K562 (cell line): ENCODE results near the gene MIB2. TPM values are rescaled to one million over a fixed set of nuclear protein-coding genes. Genes with fewer than 3 reads are reported as not detected.

Experiments used
- BRF1 ChIP-seq: IDR thresholded peaks from 3 replicates; pipeline ENCODE4 v1.6.1; 2011; ENCODE audit warnings: borderline replicate concordance, mild to moderate bottlenecking; ENCODE audit not compliant: insufficient read length; ENCODE audit errors: extremely low read depth
- C11orf30 ChIP-seq: fragments of 450-650 bp; IDR thresholded peaks from 2 replicates; pipeline ENCODE4 v1.6.1; 2016; ENCODE audit warnings: low read depth, mild to moderate bottlenecking
- CAMTA2 ChIP-seq: fragments of 250-450 bp; sonication (Bioruptor Pico); conservative IDR thresholded peaks from 2 replicates; pipeline ENCODE4 v1.5.1; 2022
- CEBPG ChIP-seq, 3 experiments: fragments of 200-800 bp in 1 of 3; sonication (Bioruptor generic) in 1 of 3; sonication (generic) in 1 of 3; formaldehyde crosslinking in 1 of 3; IDR thresholded peaks in 2 of 3; conservative IDR thresholded peaks in 1 of 3; 2 replicates each; pipeline versions ENCODE4 v1.6.1 to v1.8.0; 2016 to 2022; ENCODE audit warnings: missing compliant biosample characterization in 2 of 3, missing genetic modification characterization in 2 of 3, mild to moderate bottlenecking in 1 of 3, missing genetic modification reagents in 1 of 3
- E2F8 ChIP-seq: fragments of 450-650 bp; IDR thresholded peaks from 2 replicates; pipeline ENCODE4 v1.7.1; 2018; ENCODE audit warnings: mild to moderate bottlenecking, low read depth; ENCODE audit not compliant: partially characterized antibody
- HDAC3 ChIP-seq: fragments of 450-650 bp; IDR thresholded peaks from 2 replicates; pipeline ENCODE4 v1.6.1; 2018; ENCODE audit warnings: borderline replicate concordance, mild to moderate bottlenecking, moderate library complexity; ENCODE audit not compliant: partially characterized antibody
- NFXL1 ChIP-seq: fragments of 450-650 bp; formaldehyde crosslinking; IDR thresholded peaks from 2 replicates; pipeline ENCODE4 v1.4.0; 2021; ENCODE audit warnings: mild to moderate bottlenecking
- NR2C2 ChIP-seq, 2 experiments: fragments of 200-800 bp in 1 of 2; sonication (Bioruptor generic) in 1 of 2; sonication (generic) in 1 of 2; formaldehyde crosslinking in 1 of 2; IDR thresholded peaks; 2 replicates each; pipeline versions ENCODE4 v1.6.1 to v1.8.0; 2016 to 2022; ENCODE audit warnings: mild to moderate bottlenecking in 1 of 2, missing compliant biosample characterization in 1 of 2, missing genetic modification characterization in 1 of 2, missing genetic modification reagents in 1 of 2
- PKNOX1 ChIP-seq: fragments of 450-650 bp; IDR thresholded peaks from 2 replicates; pipeline ENCODE4 v1.6.1; 2016
- PPARD ChIP-seq: fragments of 250-450 bp; sonication (Bioruptor Pico); IDR thresholded peaks from 2 replicates; pipeline ENCODE4 v1.8.0; 2022; ENCODE audit warnings: inconsistent platforms, mild to moderate bottlenecking, moderate library complexity
- PRPF4 ChIP-seq: fragments of 200-400 bp; formaldehyde crosslinking; IDR thresholded peaks from one replicate; pipeline ENCODE4 v1.6.1; 2017; ENCODE audit warnings: low read length, low read depth, mild to moderate bottlenecking; ENCODE audit not compliant: insufficient read depth, poor library complexity, severe bottlenecking
- SMARCB1 ChIP-seq: IDR thresholded peaks from 2 replicates; pipeline ENCODE4 v1.6.1; 2011; ENCODE audit warnings: improper control_type of control experiment, low read depth; ENCODE audit not compliant: insufficient read length
- SNAPC5 ChIP-seq: fragments of 250-450 bp; sonication (Bioruptor Pico); IDR thresholded peaks from 2 replicates; pipeline ENCODE4 v1.8.0; 2021; ENCODE audit warnings: moderate library complexity, mild to moderate bottlenecking, inconsistent platforms
- TAF7 ChIP-seq: fragments of 450-650 bp; IDR thresholded peaks from 2 replicates; pipeline ENCODE4 v1.6.1; 2016; ENCODE audit warnings: missing genetic modification characterization, missing compliant biosample characterization
- ZKSCAN3 ChIP-seq: fragments of 250-450 bp; sonication (Bioruptor Pico); IDR thresholded peaks from 2 replicates; pipeline ENCODE4 v1.4.0; 2020
- ZNF586 ChIP-seq: fragments of 450-650 bp; formaldehyde crosslinking; conservative IDR thresholded peaks from 2 replicates; pipeline ENCODE4 v1.4.0; 2020; ENCODE audit warnings: mild to moderate bottlenecking, moderate library complexity
- ZNF785 ChIP-seq: fragments of 250-450 bp; sonication (Bioruptor Pico); IDR thresholded peaks from 2 replicates; pipeline ENCODE4 v1.4.0; 2020; ENCODE audit warnings: mild to moderate bottlenecking
- polyA plus RNA-seq, 8 experiments: library from polyadenylated mRNA; depleted of rRNA in 4 of 8; stranded (reverse) in 5 of 8; unstranded in 3 of 8; fragments of >200 nt; fragmentation: Nextera tagmentation in 2 of 8; fragmentation: Illumina TruSeq in 1 of 8; extraction: Ambion mirVana in 2 of 8; extraction: Trizol in 1 of 8; gene quantifications; 2 replicates each; pipeline versions ENCODE4 v1.2.1 to v1.2.3, GENCODE V29; 2011 to 2014; ENCODE audit warnings: inconsistent platforms in 1 of 8, missing spikeins in 1 of 8
- total RNA-seq, 7 experiments: library from RNA; depleted of rRNA in 6 of 7; stranded (reverse); fragments of >200 nt in 6 of 7; fragmentation: Illumina TruSeq in 2 of 7; extraction: Trizol in 2 of 7; gene quantifications; 2 replicates each; pipeline versions ENCODE4 v1.2.1 to v1.2.3, GENCODE V29; 2011 to 2021; ENCODE audit warnings: low replicate concordance in 1 of 7
- TF ChIP-seq, protein P1 (sequence below): fragments of 250-450 bp; sonication (Bioruptor Pico); IDR thresholded peaks from 2 replicates; pipeline ENCODE4 v1.8.0; 2021; ENCODE audit warnings: moderate library complexity, mild to moderate bottlenecking, inconsistent platforms
- TF ChIP-seq, protein P2 (sequence below): sonication (generic); formaldehyde crosslinking; IDR thresholded peaks from 2 replicates; pipeline ENCODE4 v1.5.0; 2020; ENCODE audit warnings: missing genetic modification reagents

Gene MIB2
- total and polyA plus RNA-seq, 9 of the 15 experiments (the other 6 are each of a cell fraction or from before 2014, with no cell fraction given): 0.04 to 17.0 (median 4.9) TPM; not detected in 1

DNA sequence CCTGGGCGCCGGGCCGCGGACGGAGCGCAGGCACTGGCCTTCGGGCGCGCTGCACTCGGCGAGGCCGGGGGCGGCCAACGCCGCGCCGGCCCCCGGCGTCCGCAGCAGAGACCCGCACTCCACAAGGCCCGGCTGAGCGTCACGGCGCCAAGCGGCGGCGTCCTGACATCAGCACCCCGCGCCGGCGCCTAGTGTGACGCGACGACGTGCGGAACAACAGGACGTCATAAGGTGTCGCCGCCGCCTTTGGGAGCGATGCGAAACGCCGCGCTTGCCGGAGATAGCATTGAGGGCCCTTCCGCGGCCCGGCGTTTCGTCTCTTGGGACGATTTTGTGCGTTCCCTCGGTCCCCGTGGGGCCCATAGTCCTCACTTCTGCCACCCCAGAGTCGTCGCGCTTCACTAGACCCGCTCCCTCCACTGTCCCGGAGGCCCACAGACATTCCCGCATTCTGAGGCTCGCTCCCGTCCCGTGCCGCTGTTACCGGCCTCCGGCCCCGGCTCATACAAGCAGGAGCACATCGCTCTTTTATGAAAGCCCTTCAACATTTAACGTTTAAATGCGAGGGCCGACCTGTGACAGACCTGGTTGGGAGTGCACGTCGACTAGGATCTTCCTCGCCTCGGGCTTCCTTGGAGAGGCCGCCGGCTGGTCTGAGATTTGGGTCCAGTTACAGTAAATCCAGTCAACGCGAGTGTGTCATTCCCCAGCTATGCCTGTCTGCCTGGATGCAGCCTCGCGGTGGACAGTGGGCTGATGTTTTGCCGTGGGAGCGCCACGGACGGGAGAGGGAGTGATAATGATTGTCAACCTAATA, 40.4 kb upstream of the MIB2 start, which contains the start of gene SSU72 (continued):
- TF ChIP-seq C11orf30: peak; percentile 99
- peak; percentile 8 for TF ChIP-seq PRPF4
- peak; percentile 87 for TF ChIP-seq TAF7 (tag)
- TF ChIP-seq BRF1: no peak
- no peak for TF ChIP-seq PKNOX1
- peak; percentile 18; the same call in 1 of the 2 replicates for TF ChIP-seq CEBPG (CRISPR knock-in tag; IDR thresholded peaks at IDR 0.05)
- no peak for TF ChIP-seq CEBPG (tag; conservative IDR thresholded peaks at IDR 0.05 in 1 of 2, IDR thresholded peaks at IDR 0.05 in 1 of 2)
- no peak for TF ChIP-seq CAMTA2 (CRISPR knock-in tag)
- TF ChIP-seq, protein P1, sequence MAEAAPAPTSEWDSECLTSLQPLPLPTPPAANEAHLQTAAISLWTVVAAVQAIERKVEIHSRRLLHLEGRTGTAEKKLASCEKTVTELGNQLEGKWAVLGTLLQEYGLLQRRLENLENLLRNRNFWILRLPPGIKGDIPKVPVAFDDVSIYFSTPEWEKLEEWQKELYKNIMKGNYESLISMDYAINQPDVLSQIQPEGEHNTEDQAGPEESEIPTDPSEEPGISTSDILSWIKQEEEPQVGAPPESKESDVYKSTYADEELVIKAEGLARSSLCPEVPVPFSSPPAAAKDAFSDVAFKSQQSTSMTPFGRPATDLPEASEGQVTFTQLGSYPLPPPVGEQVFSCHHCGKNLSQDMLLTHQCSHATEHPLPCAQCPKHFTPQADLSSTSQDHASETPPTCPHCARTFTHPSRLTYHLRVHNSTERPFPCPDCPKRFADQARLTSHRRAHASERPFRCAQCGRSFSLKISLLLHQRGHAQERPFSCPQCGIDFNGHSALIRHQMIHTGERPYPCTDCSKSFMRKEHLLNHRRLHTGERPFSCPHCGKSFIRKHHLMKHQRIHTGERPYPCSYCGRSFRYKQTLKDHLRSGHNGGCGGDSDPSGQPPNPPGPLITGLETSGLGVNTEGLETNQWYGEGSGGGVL: no peak
- no peak for TF ChIP-seq ZNF586 (CRISPR knock-in tag)
- TF ChIP-seq HDAC3: no peak
- TF ChIP-seq ZNF785: no peak
- peak; percentile 86 for TF ChIP-seq E2F8
- no peak for TF ChIP-seq ZKSCAN3 (CRISPR knock-in tag)
- peak; percentile 80; the same call in 1 of the 2 replicates for TF ChIP-seq NR2C2 (CRISPR knock-in tag; IDR thresholded peaks at IDR 0.05)
- TF ChIP-seq NR2C2 (tag; IDR thresholded peaks at IDR 0.05): peak; percentile 90
- no peak for TF ChIP-seq SMARCB1
- TF ChIP-seq NFXL1 (CRISPR knock-in tag): no peak
- no peak for TF ChIP-seq SNAPC5 (CRISPR knock-in tag)
- no peak for TF ChIP-seq PPARD (CRISPR knock-in tag)
- TF ChIP-seq, protein P2, sequence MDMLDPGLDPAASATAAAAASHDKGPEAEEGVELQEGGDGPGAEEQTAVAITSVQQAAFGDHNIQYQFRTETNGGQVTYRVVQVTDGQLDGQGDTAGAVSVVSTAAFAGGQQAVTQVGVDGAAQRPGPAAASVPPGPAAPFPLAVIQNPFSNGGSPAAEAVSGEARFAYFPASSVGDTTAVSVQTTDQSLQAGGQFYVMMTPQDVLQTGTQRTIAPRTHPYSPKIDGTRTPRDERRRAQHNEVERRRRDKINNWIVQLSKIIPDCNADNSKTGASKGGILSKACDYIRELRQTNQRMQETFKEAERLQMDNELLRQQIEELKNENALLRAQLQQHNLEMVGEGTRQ (CRISPR knock-in tag): no peak
